MM.1S (cell line): Measurements from ENCODE around the gene RNF144B.

Experiments
- DNase-seq: peaks from one replicate; pipeline ENCODE4 v3.0.0-alpha.2; 2015
- H2AFZ ChIP-seq: fragments of 300-600 bp; sonication (generic); 2 replicates; pipeline ENCODE4 v1.6.0; 2016; ENCODE audit warnings: antibody characterized with exemption, low read length
- H3F3A ChIP-seq: fragments of 300-600 bp; sonication (generic); 2 replicates; pipeline ENCODE4 v1.6.1; 2016; ENCODE audit warnings: mild to moderate bottlenecking, antibody characterized with exemption, low read length, moderate library complexity, mixed read lengths; ENCODE audit not compliant: insufficient read depth
- H3K27ac ChIP-seq: fragments of 300-600 bp; sonication (generic); 2 replicates; pipeline ENCODE4 v1.5.1; 2016; ENCODE audit warnings: mild to moderate bottlenecking, low read length
- H3K27me3 ChIP-seq: fragments of 300-600 bp; sonication (generic); replicated peaks from 2 replicates; pipeline ENCODE4 v1.6.0; 2016; ENCODE audit warnings: low read length; ENCODE audit not compliant: insufficient read depth
- H3K36me3 ChIP-seq: fragments of 300-600 bp; sonication (generic); replicated peaks from 2 replicates; pipeline ENCODE4 v1.6.1; 2016; ENCODE audit warnings: mild to moderate bottlenecking, low read length, mixed read lengths; ENCODE audit not compliant: insufficient read depth
- H3K4me1 ChIP-seq: fragments of 300-600 bp; sonication (generic); 2 replicates; pipeline ENCODE4 v1.6.1; 2016; ENCODE audit warnings: low read length, mixed read lengths
- H3K4me2 ChIP-seq: fragments of 300-600 bp; sonication (generic); 2 replicates; pipeline ENCODE4 v1.6.0; 2016; ENCODE audit warnings: low read depth, low read length
- H3K4me3 ChIP-seq: fragments of 300-600 bp; sonication (generic); 2 replicates; pipeline ENCODE4 v1.5.1; 2016; ENCODE audit warnings: low read length, mixed read lengths
- H3K79me2 ChIP-seq: fragments of 300-600 bp; sonication (generic); 2 replicates; pipeline ENCODE4 v1.6.1; 2016; ENCODE audit warnings: mixed run types, low read length, mixed read lengths
- H3K9ac ChIP-seq: fragments of 300-600 bp; sonication (generic); 2 replicates; pipeline ENCODE4 v1.6.1; 2016; ENCODE audit warnings: low read length, mixed read lengths
- H3K9me2 ChIP-seq: fragments of 300-600 bp; sonication (generic); replicated peaks from 2 replicates; pipeline ENCODE4 v1.6.1; 2016; ENCODE audit warnings: mild to moderate bottlenecking, low read length, mixed read lengths; ENCODE audit not compliant: insufficient read depth
- H3K9me3 ChIP-seq: fragments of 300-600 bp; sonication (generic); replicated peaks from 2 replicates; pipeline ENCODE4 v1.6.1; 2016; ENCODE audit warnings: mild to moderate bottlenecking, low read length, mixed read lengths; ENCODE audit not compliant: insufficient read depth
- H4K20me1 ChIP-seq: fragments of 300-600 bp; sonication (generic); 2 replicates; pipeline ENCODE4 v1.6.1; 2016; ENCODE audit warnings: mild to moderate bottlenecking, low read length, moderate library complexity, mixed read lengths; ENCODE audit not compliant: insufficient read depth
- EZH2 ChIP-seq: fragments of 300-600 bp; sonication (generic); optimal IDR thresholded peaks from 2 replicates; pipeline ENCODE3; 2017; ENCODE audit warnings: low read depth, mild to moderate bottlenecking, antibody characterized with exemption, low read length, mixed read lengths
- EZH2phosphoT487 ChIP-seq: fragments of 300-600 bp; sonication (generic); IDR thresholded peaks from 2 replicates; pipeline ENCODE4 v1.6.1; 2018; ENCODE audit warnings: antibody characterized with exemption, low read length
- TF ChIP-seq, protein P1 (sequence below): fragments of 300-600 bp; sonication (generic); IDR thresholded peaks from 2 replicates; pipeline ENCODE4 v1.5.1; 2016; ENCODE audit warnings: antibody characterized with exemption, low read length, mixed read lengths

The RNF144B gene

DNA sequence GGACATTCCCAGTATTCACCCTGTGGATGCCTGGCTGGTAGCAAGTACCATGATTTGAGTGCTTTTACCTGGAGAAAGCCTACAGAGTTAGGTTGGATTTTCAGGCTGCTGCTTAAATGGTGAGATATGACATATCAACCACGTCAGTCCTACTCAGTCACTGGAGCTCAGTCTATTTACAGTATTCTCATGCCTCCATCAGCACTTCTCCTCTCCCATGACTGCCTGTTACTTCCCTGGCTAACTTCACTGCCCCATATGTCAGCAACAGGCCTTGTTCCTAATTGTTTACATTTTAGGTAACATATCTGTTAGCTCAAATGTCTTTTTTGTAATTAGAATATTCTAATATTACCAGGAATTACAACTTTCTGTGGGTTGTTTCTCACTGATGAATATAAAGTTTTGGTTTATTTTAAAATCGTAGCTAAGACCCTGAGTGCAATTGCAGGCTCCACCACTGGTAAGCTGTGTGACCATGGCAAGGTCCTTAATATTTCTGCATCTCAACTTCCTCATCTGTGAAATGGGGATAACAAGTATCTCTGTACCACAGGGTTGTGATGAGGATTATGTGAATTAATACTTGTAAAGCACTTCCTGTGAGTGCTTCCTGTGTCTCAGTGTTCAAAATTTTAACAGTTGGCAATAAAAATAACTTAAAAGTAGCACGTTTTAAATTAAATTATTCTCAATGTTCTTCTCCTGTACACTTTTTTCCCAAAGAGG, 54.3 kb downstream of the RNF144B start:
- Histone ChIP-seq H3K27ac (no peak overlapping the region), H3K27me3 (no peaks in the 10 kb centered on the region), H3K4me2 (no peak overlapping the region), H3K79me2 (no peaks in the 10 kb centered on the region), H3K9ac (no peak overlapping the region), H4K20me1 (no peaks in the 10 kb centered on the region), H3K36me3 (no peaks in the 10 kb centered on the region), H2AFZ (no peak overlapping the region), H3K9me2 (no peaks in the 10 kb centered on the region), H3K4me1 (no peaks in the 10 kb centered on the region), H3K4me3 (no peak overlapping the region), H3K9me3 (no peaks in the 10 kb centered on the region), H3F3A (peaks cover 4% of the 10 kb centered on the region; the same call in 1 of the 2 replicates)
- DNase-seq = no peak
- TF ChIP-seq EZH2 = no peak
- TF ChIP-seq EZH2phosphoT487 = no peak
- TF ChIP-seq, protein P1, sequence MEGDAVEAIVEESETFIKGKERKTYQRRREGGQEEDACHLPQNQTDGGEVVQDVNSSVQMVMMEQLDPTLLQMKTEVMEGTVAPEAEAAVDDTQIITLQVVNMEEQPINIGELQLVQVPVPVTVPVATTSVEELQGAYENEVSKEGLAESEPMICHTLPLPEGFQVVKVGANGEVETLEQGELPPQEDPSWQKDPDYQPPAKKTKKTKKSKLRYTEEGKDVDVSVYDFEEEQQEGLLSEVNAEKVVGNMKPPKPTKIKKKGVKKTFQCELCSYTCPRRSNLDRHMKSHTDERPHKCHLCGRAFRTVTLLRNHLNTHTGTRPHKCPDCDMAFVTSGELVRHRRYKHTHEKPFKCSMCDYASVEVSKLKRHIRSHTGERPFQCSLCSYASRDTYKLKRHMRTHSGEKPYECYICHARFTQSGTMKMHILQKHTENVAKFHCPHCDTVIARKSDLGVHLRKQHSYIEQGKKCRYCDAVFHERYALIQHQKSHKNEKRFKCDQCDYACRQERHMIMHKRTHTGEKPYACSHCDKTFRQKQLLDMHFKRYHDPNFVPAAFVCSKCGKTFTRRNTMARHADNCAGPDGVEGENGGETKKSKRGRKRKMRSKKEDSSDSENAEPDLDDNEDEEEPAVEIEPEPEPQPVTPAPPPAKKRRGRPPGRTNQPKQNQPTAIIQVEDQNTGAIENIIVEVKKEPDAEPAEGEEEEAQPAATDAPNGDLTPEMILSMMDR = no peak

DNA sequence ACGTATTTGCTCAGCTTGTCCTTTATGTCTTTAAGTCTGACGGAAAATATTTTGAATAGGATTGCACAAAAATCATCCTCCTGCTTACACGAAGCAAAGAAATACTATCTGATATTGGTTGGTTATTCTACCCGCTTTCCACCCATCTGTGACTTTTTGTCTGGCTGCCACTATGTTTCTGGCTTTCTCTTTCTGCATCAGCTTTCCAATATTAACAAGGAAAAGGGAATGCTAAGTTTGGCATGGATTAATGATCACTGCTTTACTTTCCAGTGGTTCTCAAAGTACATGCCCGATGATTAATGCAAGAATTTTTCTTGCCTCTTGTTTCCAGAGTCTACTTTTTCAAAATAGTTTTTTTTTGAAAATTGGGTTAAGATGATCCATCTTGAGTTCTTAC, 57.0 kb downstream of the RNF144B start:
- DNase-seq = no peak
- TF ChIP-seq EZH2phosphoT487 (no peak), EZH2 (no peak)
- TF ChIP-seq, protein P1 = no peak
- Histone ChIP-seq H3K9me2 (no peaks in the 10 kb centered on the region), H3K27ac (no peak overlapping the region), H3K27me3 (no peaks in the 10 kb centered on the region), H2AFZ (no peak overlapping the region), H3K4me1 (no peaks in the 10 kb centered on the region), H3K79me2 (no peaks in the 10 kb centered on the region), H3K9ac (no peak overlapping the region), H3K36me3 (no peaks in the 10 kb centered on the region), H3K4me3 (no peak overlapping the region), H3K9me3 (no peaks in the 10 kb centered on the region), H3K4me2 (no peak overlapping the region), H3F3A (peaks cover 4% of the 10 kb centered on the region; the same call in 1 of the 2 replicates), H4K20me1 (no peaks in the 10 kb centered on the region)

DNA sequence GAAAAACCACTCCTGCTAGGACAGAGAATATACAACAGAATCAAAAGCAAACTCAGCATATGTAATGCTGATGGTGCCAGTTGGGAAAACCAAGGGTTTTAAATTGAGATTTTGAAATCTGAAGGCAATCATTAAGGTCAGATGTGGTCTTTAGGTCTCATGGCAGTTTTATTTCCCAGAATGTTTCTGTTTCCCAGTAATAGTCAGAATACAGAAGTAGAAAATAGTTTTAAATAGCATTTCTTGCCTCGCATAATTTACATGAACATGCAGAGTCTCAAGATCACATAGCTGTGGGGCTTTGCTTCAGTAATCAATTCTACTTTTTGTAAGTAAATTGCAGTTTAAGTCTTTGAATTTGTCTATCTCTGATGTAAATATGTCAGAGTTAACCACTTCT, 58.1 kb downstream of the RNF144B start:
- Histone ChIP-seq H3K9ac (no peak overlapping the region), H3K27ac (no peak overlapping the region), H2AFZ (no peak overlapping the region), H3F3A (no peaks in the 10 kb centered on the region), H3K4me2 (no peak overlapping the region), H3K9me2 (no peaks in the 10 kb centered on the region), H3K4me1 (no peaks in the 10 kb centered on the region), H3K27me3 (no peaks in the 10 kb centered on the region), H4K20me1 (no peaks in the 10 kb centered on the region), H3K79me2 (no peaks in the 10 kb centered on the region), H3K9me3 (no peaks in the 10 kb centered on the region), H3K36me3 (no peaks in the 10 kb centered on the region), H3K4me3 (no peak overlapping the region)
- DNase-seq = no peak
- TF ChIP-seq, protein P1 = no peak
- TF ChIP-seq EZH2 (no peak), EZH2phosphoT487 (no peak)
